K562 (cell line): Measurements from ENCODE around the gene USP22. TPM values are rescaled to one million over a fixed set of nuclear protein-coding genes. Genes with fewer than 3 reads are reported as not detected.

Experiments
- ATAC-seq: fragments of 200-7000 bp; cut with Tn5 transposase; 3 replicates; pipeline ENCODE4 v1.9.1; 2020; ENCODE audit warnings: moderate library complexity
- BruUV-seq: library from RNA; stranded (reverse); fragments of 400-500 nt; replicated peaks from 2 replicates; lab custom pipeline; 2021; lab: Mats Ljungman, UMichigan
- CTCF ChIA-PET: fragments of 300-600 bp; formaldehyde crosslinking; extraction: SDS; loops from one replicate; lab custom pipeline; 2021; ENCODE audit warnings: low intra/inter-chr PET ratio; lab: Yijun Ruan, JAX
- POLR2A ChIA-PET: fragments of 300-600, 350-650 bp; sonication (Branson Sonifier 250); formaldehyde crosslinking; extraction: SDS; loops from one replicate; lab custom pipeline; 2021; ENCODE audit warnings: antibody characterized with exemption, inconsistent platforms; lab: Yijun Ruan, JAX
- DNase-seq, 4 experiments: peaks; one replicate each; pipeline versions ENCODE4 v3.0.0 to v3.0.0-alpha.2; 2011 to 2018; ENCODE audit warnings: low spot score in 3 of 4, mixed read lengths in 3 of 4; ENCODE audit errors: extremely low read depth in 1 of 4
- FAIRE-seq: peaks from 2 replicates; lab custom pipeline; 2011; peaks lifted over from hg19 to GRCh38; lab: Jason Lieb, UNC
- H2AFZ ChIP-seq: 2 replicates; pipeline ENCODE4 v1.6.0; 2011; ENCODE audit warnings: low read depth, low read length, control low read depth, inconsistent platforms
- H3K27ac ChIP-seq: fragments of 200-600 bp; 3 replicates; pipeline ENCODE4 v1.8.0; 2011; ENCODE audit warnings: low read depth, mild to moderate bottlenecking, control low read depth, inconsistent platforms, low read length, moderate library complexity, mixed read lengths; ENCODE audit errors: extremely low read depth
- H3K27me3 ChIP-seq, 2 experiments: fragments of 300-600 bp in 1 of 2; 2 replicates in 1 of 2; 3 replicates in 1 of 2; pipeline versions ENCODE4 v1.6.0 to v1.8.0; 2011; ENCODE audit warnings: inconsistent platforms in 2 of 2, low read length in 2 of 2, mild to moderate bottlenecking in 1 of 2, mixed read lengths in 1 of 2, moderate library complexity in 1 of 2; ENCODE audit not compliant: control insufficient read depth in 2 of 2, insufficient read depth in 2 of 2
- H3K36me3 ChIP-seq: fragments of 300-600 bp; 3 replicates; pipeline ENCODE4 v1.8.0; 2011; ENCODE audit warnings: mild to moderate bottlenecking, low read length, inconsistent platforms; ENCODE audit not compliant: control insufficient read depth, insufficient read depth
- H3K4me1 ChIP-seq, 2 experiments: fragments of 200-600 bp in 1 of 2; replicated peaks in 1 of 2; 2 replicates in 1 of 2; 3 replicates in 1 of 2; pipeline versions ENCODE4 v1.5.1 to v1.8.0; 2011; ENCODE audit warnings: inconsistent platforms in 2 of 2, low read length in 2 of 2, mild to moderate bottlenecking in 1 of 2, mixed read lengths in 1 of 2, moderate library complexity in 1 of 2; ENCODE audit not compliant: control insufficient read depth in 2 of 2, insufficient read depth in 2 of 2
- H3K4me2 ChIP-seq: 2 replicates; pipeline ENCODE4 v1.6.1; 2011; ENCODE audit warnings: low read length, control low read depth, inconsistent platforms, mixed read lengths; ENCODE audit not compliant: insufficient read depth
- H3K4me3 ChIP-seq: fragments of 200-600 bp; sonication (generic), shearing (Covaris generic); 2 replicates; pipeline ENCODE4 v1.5.1; 2016; ENCODE audit warnings: control low read depth, inconsistent platforms
- H3K79me2 ChIP-seq: fragments of 200-600 bp; 3 replicates; pipeline ENCODE4 v1.8.0; 2011; ENCODE audit warnings: low read length, inconsistent platforms; ENCODE audit not compliant: control insufficient read depth, insufficient read depth
- H3K9ac ChIP-seq, 2 experiments: 2 replicates each; pipeline versions ENCODE4 v1.6.0 to v1.6.1; 2011; ENCODE audit warnings: low read depth in 2 of 2, low read length in 2 of 2, control low read depth in 1 of 2, inconsistent platforms in 1 of 2, mild to moderate bottlenecking in 1 of 2, mixed read lengths in 1 of 2; ENCODE audit not compliant: insufficient read depth in 1 of 2
- H3K9me1 ChIP-seq: one replicate; pipeline ENCODE4 v1.6.0; 2011; ENCODE audit warnings: inconsistent platforms, mild to moderate bottlenecking, low read length, moderate library complexity; ENCODE audit not compliant: control insufficient read depth, insufficient read depth
- H3K9me3 ChIP-seq: replicated peaks from 2 replicates; pipeline ENCODE4 v1.5.1; 2011; ENCODE audit warnings: low read depth, low read length, inconsistent platforms; ENCODE audit not compliant: control insufficient read depth, insufficient read depth
- H4K20me1 ChIP-seq: replicated peaks from 2 replicates; pipeline ENCODE4 v1.6.1; 2011; ENCODE audit warnings: low read length, inconsistent platforms, mixed read lengths; ENCODE audit not compliant: control insufficient read depth, insufficient read depth
- CREM ChIP-seq: IDR thresholded peaks from 2 replicates; pipeline ENCODE4 v1.6.1; 2014; ENCODE audit warnings: antibody characterized with exemption, low read depth
- FOXO4 ChIP-seq: fragments of 450-650 bp; formaldehyde crosslinking; IDR thresholded peaks from 2 replicates; pipeline ENCODE4 v1.4.0; 2020; ENCODE audit warnings: mild to moderate bottlenecking, moderate library complexity
- GATAD2B ChIP-seq: fragments of 450-650 bp; IDR thresholded peaks from 2 replicates; pipeline ENCODE4 v1.6.1; 2017; ENCODE audit warnings: mild to moderate bottlenecking, borderline replicate concordance
- GTF2F1 ChIP-seq: IDR thresholded peaks from 2 replicates; pipeline ENCODE4 v1.6.1; 2011; ENCODE audit warnings: low read depth, low read length, improper control_type of control experiment
- HMBOX1 ChIP-seq: sonication (generic); IDR thresholded peaks from 2 replicates; pipeline ENCODE4 v1.6.1; 2016
- IRF9 ChIP-seq: fragments of 450-650 bp; IDR thresholded peaks from 2 replicates; pipeline ENCODE4 v1.6.1; 2016; ENCODE audit warnings: missing biosample characterization, missing genetic modification characterization
- PCBP1 ChIP-seq: fragments of 200-400 bp; formaldehyde crosslinking; IDR thresholded peaks from 2 replicates; pipeline ENCODE4 v1.6.1; 2018; ENCODE audit warnings: mild to moderate bottlenecking, low read depth, low read length; ENCODE audit not compliant: poor library complexity, severe bottlenecking
- POLR2B ChIP-seq: fragments of 450-650 bp; IDR thresholded peaks from 2 replicates; pipeline ENCODE4 v1.6.1; 2018; ENCODE audit warnings: low read depth; ENCODE audit not compliant: partially characterized antibody
- POLR2H ChIP-seq: IDR thresholded peaks from 2 replicates; pipeline ENCODE4 v1.6.1; 2016; ENCODE audit warnings: missing genetic modification characterization, low read depth, mild to moderate bottlenecking, control low read depth, missing compliant biosample characterization, moderate library complexity
- SAFB2 ChIP-seq: fragments of 200-400 bp; formaldehyde crosslinking; IDR thresholded peaks from 2 replicates; pipeline ENCODE4 v1.6.1; 2018; ENCODE audit warnings: borderline replicate concordance, low read length, low read depth, moderate library complexity; ENCODE audit not compliant: severe bottlenecking
- ZBED1 ChIP-seq: IDR thresholded peaks from 2 replicates; pipeline ENCODE4 v1.6.1; 2014
- ZBTB1 ChIP-seq: sonication (generic); formaldehyde crosslinking; IDR thresholded peaks from 2 replicates; pipeline ENCODE4 v1.8.1; 2023; ENCODE audit warnings: missing genetic modification reagents, low read depth, mild to moderate bottlenecking, borderline replicate concordance
- ZNF217 ChIP-seq: sonication (generic); formaldehyde crosslinking; IDR thresholded peaks from 2 replicates; pipeline ENCODE4 v1.8.0; 2022; ENCODE audit warnings: mild to moderate bottlenecking, missing genetic modification reagents
- ZNF347 ChIP-seq: fragments of 450-650 bp; formaldehyde crosslinking; IDR thresholded peaks from 2 replicates; pipeline ENCODE4 v1.4.0; 2020; ENCODE audit warnings: low read depth, mild to moderate bottlenecking, moderate library complexity
- ZNF445 ChIP-seq: fragments of 250-450 bp; sonication (Bioruptor Pico); IDR thresholded peaks from 2 replicates; pipeline ENCODE4 v1.4.0; 2020; ENCODE audit warnings: low read depth, mild to moderate bottlenecking, moderate library complexity
- WGBS: fragments of 100-300 bp; shearing (Covaris generic); methylation state at CpG from one replicate; pipeline ENCODE4 v1.1.6; 2016; ENCODE audit warnings: low coverage, mixed read lengths; ENCODE audit not compliant: insufficient coverage; ENCODE audit errors: missing lambda C conversion rate; 5-methylcytosine and 5-hydroxymethylcytosine counted together
- in situ Hi-C: fragments of 300-500 bp; cut with MboI; formaldehyde crosslinking; loops from 4 replicates; pipeline ENCODE4 v1.15.0; 2018; ENCODE audit warnings: inconsistent platforms, mixed read lengths
- intact Hi-C: fragments of 100-400 bp; cut with micrococcal nuclease; formaldehyde crosslinking; loops from 2 replicates; pipeline ENCODE4 v1.14.2; 2022
- polyA plus RNA-seq, 8 experiments: library from polyadenylated mRNA; depleted of rRNA in 4 of 8; stranded (reverse) in 5 of 8; unstranded in 3 of 8; fragments of >200 nt; fragmentation: Nextera tagmentation in 2 of 8; fragmentation: Illumina TruSeq in 1 of 8; extraction: Ambion mirVana in 2 of 8; extraction: Trizol in 1 of 8; gene quantifications; 2 replicates each; pipeline versions ENCODE4 v1.2.1 to v1.2.3, GENCODE V29; 2011 to 2014; ENCODE audit warnings: inconsistent platforms in 1 of 8, missing spikeins in 1 of 8
- total RNA-seq, 7 experiments: library from RNA; depleted of rRNA in 6 of 7; stranded (reverse); fragments of >200 nt in 6 of 7; fragmentation: Illumina TruSeq in 2 of 7; extraction: Trizol in 2 of 7; gene quantifications; 2 replicates each; pipeline versions ENCODE4 v1.2.1 to v1.2.3, GENCODE V29; 2011 to 2021; ENCODE audit warnings: low replicate concordance in 1 of 7

USP22 gene
- total and polyA plus RNA-seq, 9 of the 15 experiments (the other 6 are each of a cell fraction or from before 2014, with no cell fraction given), result 6.5 to 113 (median 58.9) TPM

- Histone ChIP-seq H3K27me3 (no peaks in the 10 kb centered on the region), H3K9me1 (peaks cover 3% of the 10 kb centered on the region), H3K4me2 (no peak overlapping the region), H3K27ac (no peak overlapping the region), H3K9ac (no peak overlapping the region), H3K9me3 (no peaks in the 10 kb centered on the region), H3K79me2 (peaks cover 98% of the 10 kb centered on the region), H3K4me3 (no peak overlapping the region), H4K20me1 (peaks cover 62% of the 10 kb centered on the region), H3K4me1 (peaks cover 0 to 25% of the 10 kb centered on the region in 2 experiments; a peak in 3 of 5 replicates), H3K36me3 (peaks cover 80% of the 10 kb centered on the region), H2AFZ (no peak overlapping the region)
- in situ Hi-C loops, result no loop called here
- WGBS, result 81% methylated on average over 7 of the region's 8 CpGs
- ATAC-seq, result no peak
- DNase-seq, result no peak
- TF ChIP-seq ZBED1 (no peak), ZBTB1 (no peak), FOXO4 (CRISPR knock-in tag) (no peak), PCBP1 (no peak), ZNF347 (CRISPR knock-in tag) (no peak), POLR2H (no peak), HMBOX1 (no peak), POLR2B (no peak), GATAD2B (no peak), ZNF445 (CRISPR knock-in tag) (no peak), CREM (no peak), IRF9 (tag) (no peak), GTF2F1 (no peak), ZNF217 (CRISPR knock-in tag) (no peak), SAFB2 (no peak)
- no peak for FAIRE-seq
- POLR2A ChIA-PET, result interaction anchor here (0.8 to 2.2 kb wide), 2 partner anchors 8 to 12 kb away, joined by 3 to 10 read pairs; no protein-coding TSS in a partner anchor
- CTCF ChIA-PET, result no interaction called here
- intact Hi-C loops, result no loop called here
- no TSS peak for BruUV-seq
Measured at GRCh38 chr17:21031756-21032396, 10.9 kb downstream of the USP22 start.
